Stomach (tissue), 4 donors: ENCODE data around the gene HVCN1.

ENCODE experiments used
- CTCF ChIP-seq, 7 experiments: fragments of 450-650 bp in 4 of 7; fragments of 200-600 bp in 3 of 7; sonication (generic) in 3 of 7; IDR thresholded peaks; one replicate each; pipeline ENCODE4 v1.5.1; 2016 to 2019; ENCODE audit warnings: antibody characterized with exemption in 7 of 7, control low read depth in 2 of 7, mild to moderate bottlenecking in 1 of 7
- POLR2A ChIP-seq, 4 donors: fragments of 450-650 bp; IDR thresholded peaks; one replicate each; pipeline ENCODE4 v1.6.1; 2016; ENCODE audit warnings: antibody characterized with exemption in 4 of 4, control low read depth in 2 of 4, mild to moderate bottlenecking in 1 of 4, moderate library complexity in 1 of 4
- POLR2AphosphoS5 ChIP-seq, 3 donors: sonication (generic); formaldehyde crosslinking; IDR thresholded peaks; one replicate each; pipeline ENCODE4 v1.6.1; 2016; ENCODE audit warnings: antibody characterized with exemption in 3 of 3

- TF ChIP-seq CTCF (IDR thresholded peaks at IDR 0.05) = no peak
- TF ChIP-seq POLR2AphosphoS5 (IDR thresholded peaks at IDR 0.05) = no peak
- TF ChIP-seq POLR2A (IDR thresholded peaks at IDR 0.05) = no peak
Measured at GRCh38 chr12:110638796-110639195, 50.1 kb downstream of the HVCN1 start.
